ENCODE measurements around the gene FAM133A.

DNA sequence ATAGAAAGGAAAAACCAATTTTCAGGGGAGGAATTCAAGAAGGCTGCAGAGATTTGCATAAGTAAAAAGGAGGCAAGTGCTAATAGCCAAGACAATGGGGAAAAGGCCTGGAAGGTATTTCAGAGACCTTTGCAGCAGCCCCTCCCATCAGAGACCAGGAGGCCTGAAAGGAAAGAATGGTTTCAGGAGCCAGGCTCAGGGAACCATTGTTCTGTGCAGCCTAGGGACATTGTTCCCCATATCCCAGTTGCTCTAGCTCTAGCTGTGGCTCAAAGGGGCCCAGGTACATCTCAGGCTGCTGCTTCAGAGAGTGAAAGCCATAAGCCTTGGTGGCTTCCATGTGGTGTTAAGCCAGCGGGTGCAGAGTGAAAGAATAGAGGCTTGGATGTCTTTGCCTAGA, 24.6 kb upstream of the FAM133A start:
- TF ChIP-seq EZH2phosphoT487 (IDR thresholded peaks at IDR 0.05; ENCODE audit: borderline replicate concordance, low read length) (no peak), EZH2 (IDR thresholded peaks at IDR 0.05; ENCODE audit: low read length, unreplicated experiment) (no peak), CTCF (conservative IDR thresholded peaks at IDR 0.05; ENCODE audit: low read depth, low read length) (no peak)
